K562 (cell line): ENCODE measurements around the gene TRAPPC2L. TPM values are rescaled to one million over a fixed set of nuclear protein-coding genes. Genes with fewer than 3 reads are reported as not detected.

Source experiments
- ATF3 ChIP-seq, 2 experiments: fragments of 450-650 bp in 1 of 2; sonication (generic) in 1 of 2; formaldehyde crosslinking in 1 of 2; IDR thresholded peaks in 1 of 2; conservative IDR thresholded peaks in 1 of 2; 2 replicates each; pipeline versions ENCODE4 v1.6.1 to v1.8.1; 2016 to 2023; ENCODE audit warnings: mild to moderate bottlenecking in 2 of 2, moderate library complexity in 2 of 2, inconsistent platforms in 1 of 2, missing genetic modification reagents in 1 of 2
- CEBPZ ChIP-seq: fragments of 150-350 bp; IDR thresholded peaks from 2 replicates; pipeline ENCODE4 v1.6.1; 2014; ENCODE audit warnings: low read depth, mild to moderate bottlenecking, low read length, borderline replicate concordance
- CXXC5 ChIP-seq: fragments of 250-450 bp; sonication (Bioruptor Pico); IDR thresholded peaks from 2 replicates; pipeline ENCODE4 v1.8.0; 2022; ENCODE audit warnings: inconsistent platforms, mild to moderate bottlenecking, moderate library complexity
- ETV6 ChIP-seq, 3 experiments: fragments of 150-350 bp in 1 of 3; sonication (generic) in 1 of 3; formaldehyde crosslinking in 1 of 3; IDR thresholded peaks; 2 replicates each; pipeline versions ENCODE4 v1.6.1 to v1.8.0; 2014 to 2022; ENCODE audit warnings: borderline replicate concordance in 2 of 3, low read depth in 2 of 3, antibody characterized with exemption in 1 of 3, low read length in 1 of 3, mild to moderate bottlenecking in 1 of 3, missing genetic modification reagents in 1 of 3
- EWSR1 ChIP-seq: fragments of 450-650 bp; IDR thresholded peaks from 2 replicates; pipeline ENCODE4 v1.6.1; 2018; ENCODE audit warnings: borderline replicate concordance, mild to moderate bottlenecking, low read depth, moderate library complexity; ENCODE audit not compliant: partially characterized antibody
- FIP1L1 ChIP-seq: fragments of 200-400 bp; formaldehyde crosslinking; IDR thresholded peaks from 2 replicates; pipeline ENCODE4 v1.6.1; 2018; ENCODE audit warnings: mild to moderate bottlenecking, low read depth, low read length; ENCODE audit not compliant: poor library complexity, severe bottlenecking
- HDAC8 ChIP-seq: fragments of 450-650 bp; IDR thresholded peaks from 2 replicates; pipeline ENCODE4 v1.6.1; 2016; ENCODE audit warnings: mild to moderate bottlenecking, missing genetic modification characterization, moderate library complexity, missing compliant biosample characterization
- POLR2AphosphoS2 ChIP-seq: IDR thresholded peaks from 2 replicates; pipeline ENCODE4 v1.6.1; 2012; ENCODE audit warnings: low read length, improper control_type of control experiment
- PURB ChIP-seq: sonication (generic); formaldehyde crosslinking; IDR thresholded peaks from 2 replicates; pipeline ENCODE4 v1.9.0; 2021; ENCODE audit warnings: low read depth, mild to moderate bottlenecking, missing genetic modification reagents
- SMARCB1 ChIP-seq: IDR thresholded peaks from 2 replicates; pipeline ENCODE4 v1.6.1; 2011; ENCODE audit warnings: improper control_type of control experiment, low read depth; ENCODE audit not compliant: insufficient read length
- STAT5B ChIP-seq: fragments of 250-450 bp; sonication (Bioruptor Pico); IDR thresholded peaks from 2 replicates; pipeline ENCODE4 v1.8.0; 2021; ENCODE audit warnings: mild to moderate bottlenecking, inconsistent platforms
- TBP ChIP-seq: optimal IDR thresholded peaks from 2 replicates; pipeline ENCODE3; 2011; ENCODE audit warnings: low read depth, low read length, improper control_type of control experiment
- THRB ChIP-seq: fragments of 450-650 bp; formaldehyde crosslinking; conservative IDR thresholded peaks from 2 replicates; pipeline ENCODE4 v1.4.0; 2022; ENCODE audit warnings: mild to moderate bottlenecking, missing genetic modification characterization
- XRCC5 ChIP-seq: fragments of 200-400 bp; formaldehyde crosslinking; IDR thresholded peaks from 2 replicates; pipeline ENCODE4 v1.6.1; 2017; ENCODE audit warnings: low read depth, mild to moderate bottlenecking, low read length
- ZNF263 ChIP-seq: sonication (generic); formaldehyde crosslinking; IDR thresholded peaks from 2 replicates; pipeline ENCODE4 v1.8.0; 2022; ENCODE audit warnings: mild to moderate bottlenecking, missing genetic modification reagents, borderline replicate concordance
- ZNF277 ChIP-seq: fragments of 250-450 bp; sonication (Bioruptor Pico); IDR thresholded peaks from 2 replicates; pipeline ENCODE4 v1.8.0; 2022; ENCODE audit warnings: inconsistent platforms, mild to moderate bottlenecking, moderate library complexity, borderline replicate concordance
- ZNF408 ChIP-seq: fragments of 250-450 bp; sonication (Bioruptor Pico); IDR thresholded peaks from 2 replicates; pipeline ENCODE4 v1.4.0; 2020; ENCODE audit warnings: low read depth, mild to moderate bottlenecking, moderate library complexity
- polyA plus RNA-seq, 8 experiments: library from polyadenylated mRNA; depleted of rRNA in 4 of 8; stranded (reverse) in 5 of 8; unstranded in 3 of 8; fragments of >200 nt; fragmentation: Nextera tagmentation in 2 of 8; fragmentation: Illumina TruSeq in 1 of 8; extraction: Ambion mirVana in 2 of 8; extraction: Trizol in 1 of 8; gene quantifications; 2 replicates each; pipeline versions ENCODE4 v1.2.1 to v1.2.3, GENCODE V29; 2011 to 2014; ENCODE audit warnings: inconsistent platforms in 1 of 8, missing spikeins in 1 of 8
- total RNA-seq, 7 experiments: library from RNA; depleted of rRNA in 6 of 7; stranded (reverse); fragments of >200 nt in 6 of 7; fragmentation: Illumina TruSeq in 2 of 7; extraction: Trizol in 2 of 7; gene quantifications; 2 replicates each; pipeline versions ENCODE4 v1.2.1 to v1.2.3, GENCODE V29; 2011 to 2021; ENCODE audit warnings: low replicate concordance in 1 of 7

Gene TRAPPC2L
- total and polyA plus RNA-seq, 9 of the 15 experiments (the other 6 are each of a cell fraction or from before 2014, with no cell fraction given), result 60.4 to 398 (median 97.5) TPM

GRCh38 chr16:88809068-88809675, 47.8 kb upstream of the TRAPPC2L start (continued):
- no peak for TF ChIP-seq CEBPZ
- no peak for TF ChIP-seq XRCC5
- no peak for TF ChIP-seq TBP
- no peak for TF ChIP-seq HDAC8 (tag)
- TF ChIP-seq POLR2AphosphoS2, result 0 out of 2 replicates have a peak, but pooled peaks have one; percentile 67
- peak; percentile 4 for TF ChIP-seq FIP1L1
- no peak for TF ChIP-seq ATF3 (IDR thresholded peaks at IDR 0.05)
- TF ChIP-seq ATF3 (CRISPR knock-in tag; conservative IDR thresholded peaks at IDR 0.05), result 0 out of 2 replicates have a peak, but pooled peaks have one; percentile 15
- TF ChIP-seq EWSR1, result no peak
- TF ChIP-seq THRB (CRISPR knock-in tag), result no peak
- no peak for TF ChIP-seq STAT5B (CRISPR knock-in tag)
- no peak for TF ChIP-seq CXXC5
- no peak for TF ChIP-seq ZNF263 (CRISPR knock-in tag)
- no peak for TF ChIP-seq PURB (CRISPR knock-in tag)
- TF ChIP-seq ETV6 (IDR thresholded peaks at IDR 0.05; ENCODE audit: borderline replicate concordance in 1 of 2, low read depth in 2 of 2, low read length in 1 of 2), result 0 out of 4 replicates have a peak, but pooled peaks of 1 of the 2 experiments have one; percentile 18
- no peak for TF ChIP-seq ETV6 (CRISPR knock-in tag; IDR thresholded peaks at IDR 0.05; ENCODE audit: borderline replicate concordance)
- no peak for TF ChIP-seq ZNF408 (CRISPR knock-in tag)
- no peak for TF ChIP-seq ZNF277 (CRISPR knock-in tag)
- no peak for TF ChIP-seq SMARCB1
